NCI-H2107 treated with DMSO at 0.1 percent for 48 hours (cell line): ENCODE data around the gene FBXO11.
"Not testable (repeated sequence)": the region's sequence is repeated elsewhere in the genome, so short reads cannot be mapped to it uniquely, and the experiment has no call there.

Source experiments
- DNase-seq: peaks from one replicate; lab custom pipeline; 2025; ENCODE audit not compliant: unreplicated experiment; lab: John Stamatoyannopoulos, UW

Gene FBXO11

GRCh38 chr2:47906157-47907038 is at the start of gene FBXO11:
FBXO11 (minus strand) TSS chr2:47906498; CDS start chr2:47905720, 778 bp downstream.
- peak; percentile 95 for DNase-seq

- DNase-seq = no peak
Measured at GRCh38 chr2:47950340-47951301, 44.3 kb upstream of the FBXO11 start.

- DNase-seq = no peak
Measured at GRCh38 chr2:47946593-47946992, 40.3 kb upstream of the FBXO11 start.

GRCh38 chr2:47945046-47945781 is 38.9 kb upstream of the FBXO11 start:
- no peak for DNase-seq

- DNase-seq = no peak
Measured at GRCh38 chr2:47941936-47942335, 35.6 kb upstream of the FBXO11 start.

- DNase-seq = no peak
Measured at GRCh38 chr2:47937677-47938076, 31.4 kb upstream of the FBXO11 start.

- DNase-seq = no peak
Measured at GRCh38 chr2:47935071-47935470, 28.8 kb upstream of the FBXO11 start.

- DNase-seq = no peak
Measured at GRCh38 chr2:47918043-47918442, 11.7 kb upstream of the FBXO11 start.

- no peak for DNase-seq
Measured at GRCh38 chr2:47917276-47917961, 11.1 kb upstream of the FBXO11 start.

GRCh38 chr2:47916412-47916811 is 10.1 kb upstream of the FBXO11 start:
- DNase-seq = no peak

GRCh38 chr2:47910662-47911061 is 4.4 kb upstream of the FBXO11 start:
- DNase-seq = not testable (repeated sequence)

- DNase-seq = no peak
Measured at GRCh38 chr2:47908682-47909081, 2.4 kb upstream of the FBXO11 start.

GRCh38 chr2:47907039-47907781 is 912 bp upstream of the FBXO11 start:
- no peak for DNase-seq

GRCh38 chr2:47905386-47906156 is 727 bp downstream of the FBXO11 start:
- DNase-seq = no peak

GRCh38 chr2:47903781-47904490 is 2.4 kb downstream of the FBXO11 start:
- DNase-seq = peak; percentile 47

- DNase-seq = not testable (repeated sequence)
Measured at GRCh38 chr2:47901892-47902291, 4.4 kb downstream of the FBXO11 start.

- no peak for DNase-seq
Measured at GRCh38 chr2:47900857-47901256, 5.4 kb downstream of the FBXO11 start.
